ENCODE measurements around the gene TRIM62.
"Not testable (repeated sequence)": the region's sequence is repeated elsewhere in the genome, so short reads cannot be mapped to it uniquely, and the experiment has no call there.

- not testable (repeated sequence) for TF ChIP-seq CTCF (conservative IDR thresholded peaks at IDR 0.05; ENCODE audit: low read length); EZH2phosphoT487 (IDR thresholded peaks at IDR 0.05; ENCODE audit: borderline replicate concordance)
Measured at GRCh38 chr1:33136041-33136440, 45.8 kb downstream of the TRIM62 start.

Data from Loucy (cell line).